Type B pancreatic cell (in vitro differentiated cells): Measurements from ENCODE around the gene ANKEF1. TPM values are rescaled to one million over a fixed set of nuclear protein-coding genes. Genes with fewer than 3 reads are reported as not detected.

Experiments
- DNase-seq: peaks from one replicate; pipeline ENCODE4 v3.0.0; 2021; ENCODE audit warnings: mixed read lengths; ENCODE audit not compliant: unreplicated experiment; ENCODE audit errors: extremely low spot score
- H3K27ac Mint-ChIP-seq: 2 replicates; pipeline ENCODE4 v1.8.0; 2021; ENCODE audit warnings: mild to moderate bottlenecking, mixed read lengths
- H3K27me3 Mint-ChIP-seq: 2 replicates; pipeline ENCODE4 v1.8.0; 2021; ENCODE audit warnings: mixed read lengths
- H3K36me3 Mint-ChIP-seq: 2 replicates; pipeline ENCODE4 v1.8.0; 2021; ENCODE audit warnings: mixed read lengths
- H3K4me1 Mint-ChIP-seq: one replicate; pipeline ENCODE4 v1.8.0; 2021; ENCODE audit warnings: mixed read lengths; ENCODE audit not compliant: unreplicated experiment
- H3K4me3 Mint-ChIP-seq: 2 replicates; pipeline ENCODE4 v1.8.0; 2021; ENCODE audit warnings: mild to moderate bottlenecking, mixed read lengths
- H3K9me3 Mint-ChIP-seq: 2 replicates; pipeline ENCODE4 v1.8.0; 2021; ENCODE audit warnings: mixed read lengths
- total RNA-seq: library from RNA; stranded (reverse); gene quantifications from 2 replicates; pipeline ENCODE4 v1.2.1, GENCODE V29; 2021; ENCODE audit warnings: low replicate concordance
- TF ChIP-seq, protein P1 (sequence below): fragments of 200-600 bp; sonication (generic); conservative IDR thresholded peaks from 2 replicates; pipeline ENCODE4 v1.5.0; 2021; ENCODE audit warnings: antibody characterized with exemption, mild to moderate bottlenecking

ANKEF1 gene
- total RNA-seq, 1 donor from 2014 or later = 5.9 TPM

- peak overlapping the region; percentile 21 for H3K27ac Mint-ChIP-seq
These were observed 24.2 kb downstream of the ANKEF1 start for GRCh38 chr20:10059006-10059405.

DNA sequence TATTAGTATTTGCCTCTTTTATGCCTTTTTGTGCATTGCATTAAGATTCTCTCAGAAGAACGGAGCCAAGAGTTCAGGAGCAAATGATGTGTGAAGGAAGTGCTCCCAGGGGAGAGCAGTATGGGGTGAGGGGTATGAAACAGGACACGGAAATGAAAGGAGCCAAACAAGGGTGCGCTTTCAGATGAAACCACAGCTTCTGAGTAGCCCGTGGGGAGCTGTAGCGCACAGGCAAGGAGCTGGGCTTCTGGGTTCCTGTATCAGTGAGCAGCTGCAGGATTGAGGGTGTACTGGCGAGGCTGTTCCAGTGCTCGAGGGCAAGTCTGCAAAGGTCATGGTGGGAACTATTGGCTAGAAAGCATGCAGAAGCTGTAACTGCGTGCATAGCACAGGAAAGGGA, 25.4 kb downstream of the ANKEF1 start:
- TF ChIP-seq, protein P1, sequence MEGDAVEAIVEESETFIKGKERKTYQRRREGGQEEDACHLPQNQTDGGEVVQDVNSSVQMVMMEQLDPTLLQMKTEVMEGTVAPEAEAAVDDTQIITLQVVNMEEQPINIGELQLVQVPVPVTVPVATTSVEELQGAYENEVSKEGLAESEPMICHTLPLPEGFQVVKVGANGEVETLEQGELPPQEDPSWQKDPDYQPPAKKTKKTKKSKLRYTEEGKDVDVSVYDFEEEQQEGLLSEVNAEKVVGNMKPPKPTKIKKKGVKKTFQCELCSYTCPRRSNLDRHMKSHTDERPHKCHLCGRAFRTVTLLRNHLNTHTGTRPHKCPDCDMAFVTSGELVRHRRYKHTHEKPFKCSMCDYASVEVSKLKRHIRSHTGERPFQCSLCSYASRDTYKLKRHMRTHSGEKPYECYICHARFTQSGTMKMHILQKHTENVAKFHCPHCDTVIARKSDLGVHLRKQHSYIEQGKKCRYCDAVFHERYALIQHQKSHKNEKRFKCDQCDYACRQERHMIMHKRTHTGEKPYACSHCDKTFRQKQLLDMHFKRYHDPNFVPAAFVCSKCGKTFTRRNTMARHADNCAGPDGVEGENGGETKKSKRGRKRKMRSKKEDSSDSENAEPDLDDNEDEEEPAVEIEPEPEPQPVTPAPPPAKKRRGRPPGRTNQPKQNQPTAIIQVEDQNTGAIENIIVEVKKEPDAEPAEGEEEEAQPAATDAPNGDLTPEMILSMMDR = no peak

More at GRCh38 chr20:10059006-10059405, 24.2 kb downstream of the ANKEF1 start:
- Mint-ChIP-seq H3K9me3 (peaks cover 7% of the 10 kb centered on the region), H3K4me3 (no peak overlapping the region), H3K4me1 (no peaks in the 10 kb centered on the region), H3K27me3 (no peaks in the 10 kb centered on the region), H3K36me3 (peaks cover 7% of the 10 kb centered on the region)
- TF ChIP-seq, protein P1 = no peak
- DNase-seq = no peak

DNA sequence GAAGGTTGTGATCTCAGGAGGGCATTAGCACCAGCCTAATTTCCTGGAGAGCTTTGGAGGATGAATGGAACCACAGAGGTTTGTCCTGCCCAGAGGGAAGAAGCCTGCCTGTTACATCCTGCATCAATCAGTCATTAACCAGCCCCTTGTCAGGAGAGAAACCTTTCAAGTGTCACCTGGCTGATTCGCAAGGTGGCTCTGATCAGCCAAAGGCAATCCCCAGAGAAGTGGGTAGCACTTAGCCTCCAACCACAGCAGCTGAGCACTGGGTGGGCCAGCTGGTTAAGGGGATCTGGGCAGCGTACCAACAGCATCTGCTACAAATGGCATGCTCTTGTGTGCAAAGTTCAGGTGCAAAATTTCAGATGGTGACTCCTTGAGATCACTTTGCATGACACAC, 26.9 kb downstream of the ANKEF1 start:
- no peak overlapping the region for H3K4me3 Mint-ChIP-seq
- no peaks in the 10 kb centered on the region for H3K27me3 Mint-ChIP-seq
- H3K36me3 Mint-ChIP-seq = peaks cover 7% of the 10 kb centered on the region
- peaks cover 12% of the 10 kb centered on the region for H3K9me3 Mint-ChIP-seq
- DNase-seq = no peak
- H3K27ac Mint-ChIP-seq = no peak overlapping the region
- TF ChIP-seq, protein P1 = no peak
- H3K4me1 Mint-ChIP-seq = no peaks in the 10 kb centered on the region

More for the DNA sequence above, 25.4 kb downstream of the ANKEF1 start:
- Mint-ChIP-seq H3K27me3 (no peaks in the 10 kb centered on the region), H3K9me3 (peaks cover 7% of the 10 kb centered on the region), H3K4me3 (no peak overlapping the region), H3K36me3 (peaks cover 7% of the 10 kb centered on the region), H3K4me1 (no peaks in the 10 kb centered on the region), H3K27ac (no peak overlapping the region)
- DNase-seq = no peak

DNA sequence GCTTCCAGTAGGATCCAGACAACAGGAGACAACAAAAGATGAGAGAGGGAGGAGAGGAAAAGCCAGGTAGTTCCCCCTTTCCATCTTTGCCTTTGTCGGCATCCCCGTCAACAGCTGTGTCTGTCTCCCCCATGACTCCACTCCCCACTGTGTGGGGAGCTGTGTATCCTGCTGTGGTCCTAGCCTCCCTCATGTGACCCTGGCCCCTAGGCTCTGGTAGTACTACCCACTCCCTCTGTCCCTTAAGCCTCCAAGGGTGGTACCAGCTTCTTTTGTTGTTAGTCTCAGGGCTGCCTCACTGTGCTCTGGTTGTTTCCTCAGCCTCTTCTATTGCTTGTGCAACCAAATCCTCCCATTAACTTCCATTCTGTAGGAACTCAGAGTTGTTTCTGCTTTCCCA, 28.7 kb downstream of the ANKEF1 start:
- no peaks in the 10 kb centered on the region for H3K36me3 Mint-ChIP-seq
- no peak overlapping the region for H3K27ac Mint-ChIP-seq
- no peaks in the 10 kb centered on the region for H3K27me3 Mint-ChIP-seq
- no peak for DNase-seq
- TF ChIP-seq, protein P1 = no peak
- peaks cover 8% of the 10 kb centered on the region for H3K9me3 Mint-ChIP-seq
- no peak overlapping the region for H3K4me3 Mint-ChIP-seq
- H3K4me1 Mint-ChIP-seq = no peaks in the 10 kb centered on the region

DNA sequence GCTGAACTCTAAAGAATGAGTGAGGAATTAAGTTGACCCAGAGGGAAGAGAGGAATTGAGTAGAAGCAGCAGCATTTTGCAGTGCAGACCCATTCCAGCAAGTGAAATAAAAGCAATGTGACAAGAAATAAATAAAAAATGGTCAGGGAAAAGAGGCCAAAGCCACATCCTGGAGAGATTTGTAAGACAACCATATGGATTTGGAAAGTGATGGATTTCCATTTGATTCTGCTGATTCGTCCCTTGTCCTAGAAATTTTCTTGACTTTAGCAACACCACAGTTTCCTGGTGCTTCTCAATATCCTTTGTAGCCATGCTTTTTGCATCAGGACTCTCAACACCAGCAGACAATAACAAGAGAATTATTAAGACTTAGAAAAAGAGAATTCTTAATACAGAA, 29.8 kb downstream of the ANKEF1 start:
- H3K4me3 Mint-ChIP-seq = no peak overlapping the region
- no peaks in the 10 kb centered on the region for H3K4me1 Mint-ChIP-seq
- no peak overlapping the region for H3K27ac Mint-ChIP-seq
- TF ChIP-seq, protein P1 = no peak
- no peaks in the 10 kb centered on the region for H3K27me3 Mint-ChIP-seq
- no peak for DNase-seq
- H3K9me3 Mint-ChIP-seq = peaks cover 8% of the 10 kb centered on the region
- no peaks in the 10 kb centered on the region for H3K36me3 Mint-ChIP-seq
